HTERT RPE-1 (cell line): Measurements from ENCODE around the gene FCHSD2.
"Not testable (repeated sequence)": the region's sequence is repeated elsewhere in the genome, so short reads cannot be mapped to it uniquely, and the experiment has no call there.

Experiments
- in situ Hi-C: fragments of 300-500 bp; cut with MboI; formaldehyde crosslinking; loops from 4 replicates; pipeline ENCODE4 v1.14.3; 2020; ENCODE audit warnings: low sequenced_read_pairs

FCHSD2 gene

DNA sequence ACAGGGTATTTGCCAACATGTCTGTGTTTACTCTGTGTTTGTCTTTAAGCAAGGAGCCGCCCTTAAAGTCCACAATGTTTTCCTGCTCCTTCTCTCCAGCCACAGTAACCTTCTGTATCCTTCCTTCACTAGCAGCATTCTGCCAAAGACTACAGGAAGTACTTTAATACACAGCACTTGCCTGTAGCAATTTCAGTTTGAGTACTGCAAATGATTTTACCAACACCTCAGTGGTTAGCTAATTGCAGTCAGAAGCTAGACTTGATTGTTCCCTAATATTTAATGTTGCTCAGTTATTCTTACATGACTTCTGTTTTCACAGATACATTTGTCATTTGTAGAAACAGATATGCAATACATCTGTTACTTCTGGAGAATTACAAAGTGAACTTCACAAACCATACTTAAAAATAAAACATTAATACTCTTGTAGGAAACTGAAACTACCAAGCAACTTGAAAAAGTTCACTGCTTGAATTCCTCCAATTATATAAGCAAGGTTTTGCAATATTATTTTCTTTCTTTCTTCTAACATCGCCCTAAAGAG lies 69.1 kb downstream of the FCHSD2 start:
- in situ Hi-C loops, result no loop called here

DNA sequence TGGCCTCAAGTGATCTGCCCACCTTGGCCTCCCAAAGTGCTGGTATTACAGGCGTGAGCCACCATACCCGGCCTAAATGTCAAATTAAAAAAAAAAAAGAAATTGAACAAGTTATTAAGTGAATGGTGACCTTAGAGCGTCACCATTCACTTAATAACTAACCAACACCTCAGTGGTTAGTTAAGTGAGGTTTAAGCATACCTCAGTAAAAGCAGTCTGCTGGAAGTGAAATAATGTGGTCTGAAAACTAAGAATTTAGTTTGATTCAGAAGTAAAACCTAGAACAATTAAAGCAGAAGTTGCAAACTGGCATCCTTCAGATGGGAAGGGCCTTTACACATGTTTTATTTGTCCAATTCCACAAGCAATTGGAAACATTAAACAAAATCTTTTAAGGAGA lies 71.5 kb downstream of the FCHSD2 start:
- in situ Hi-C loops, result no loop called here

DNA sequence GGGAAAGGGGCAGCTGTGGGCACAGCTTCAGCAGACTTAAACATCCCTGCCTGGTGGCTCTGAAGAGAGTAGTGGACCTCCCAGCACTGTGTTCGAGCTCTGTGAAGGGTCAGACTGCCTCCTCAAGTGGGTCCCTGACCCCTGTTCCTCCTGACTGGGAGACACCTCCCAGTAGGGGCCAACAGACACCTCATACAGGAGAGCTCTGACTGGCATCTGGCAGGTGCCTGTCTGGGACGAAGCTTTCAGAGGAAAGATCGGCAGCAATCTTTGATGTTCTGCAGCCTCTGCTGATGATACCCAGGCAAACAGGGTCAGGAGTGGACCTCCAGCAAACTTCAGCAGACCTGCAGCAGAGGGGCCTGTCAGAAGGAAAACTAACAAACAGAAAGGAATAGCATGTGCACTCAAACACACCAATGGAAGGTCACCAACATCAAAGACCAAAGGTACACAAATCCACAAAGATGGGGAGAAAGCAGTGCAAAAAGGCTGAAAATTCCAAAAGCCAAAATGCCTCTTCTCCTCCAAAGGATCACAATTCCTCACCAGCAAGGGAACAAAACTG lies 80.2 kb downstream of the FCHSD2 start:
- in situ Hi-C loops, result not testable (repeated sequence)

DNA sequence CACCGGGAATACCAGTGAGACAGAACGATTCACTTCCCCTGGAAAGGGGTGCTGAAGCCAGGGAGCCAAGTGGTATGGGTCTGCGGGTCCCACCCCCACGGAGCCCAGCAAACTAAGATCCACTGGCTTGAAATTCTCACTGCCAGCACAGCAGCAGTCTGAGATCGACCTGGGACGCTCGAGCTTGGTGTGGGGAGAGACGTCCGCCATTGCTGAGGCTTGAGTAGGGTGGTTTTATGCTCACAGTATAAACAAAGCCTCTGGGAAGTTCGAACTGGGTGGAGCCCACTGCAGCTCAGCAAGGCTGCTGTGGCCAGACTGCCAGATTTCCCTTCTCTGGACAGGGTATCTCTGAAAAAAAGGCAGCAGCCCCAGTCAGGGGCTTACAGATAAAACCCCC lies 80.7 kb downstream of the FCHSD2 start:
- in situ Hi-C loops, result not testable (repeated sequence)

DNA sequence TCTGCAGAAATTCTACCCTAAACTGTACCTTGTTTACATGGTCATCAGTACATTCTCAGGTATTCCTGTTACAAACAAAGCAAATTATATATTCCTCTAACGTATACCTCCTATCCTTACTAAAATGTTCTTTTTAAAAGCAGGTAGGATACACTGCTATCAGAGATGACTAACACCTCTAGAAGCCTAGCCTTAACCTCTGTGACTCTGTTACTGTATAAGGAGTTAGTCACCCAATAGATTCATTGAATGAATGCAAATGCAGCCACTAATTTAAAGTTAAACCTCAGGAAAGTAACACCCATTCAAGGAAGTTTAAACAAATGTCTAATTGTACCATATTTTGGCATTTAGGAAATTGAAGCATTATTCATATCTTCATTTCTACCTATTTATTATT lies 82.2 kb downstream of the FCHSD2 start:
- in situ Hi-C loops, result no loop called here

DNA sequence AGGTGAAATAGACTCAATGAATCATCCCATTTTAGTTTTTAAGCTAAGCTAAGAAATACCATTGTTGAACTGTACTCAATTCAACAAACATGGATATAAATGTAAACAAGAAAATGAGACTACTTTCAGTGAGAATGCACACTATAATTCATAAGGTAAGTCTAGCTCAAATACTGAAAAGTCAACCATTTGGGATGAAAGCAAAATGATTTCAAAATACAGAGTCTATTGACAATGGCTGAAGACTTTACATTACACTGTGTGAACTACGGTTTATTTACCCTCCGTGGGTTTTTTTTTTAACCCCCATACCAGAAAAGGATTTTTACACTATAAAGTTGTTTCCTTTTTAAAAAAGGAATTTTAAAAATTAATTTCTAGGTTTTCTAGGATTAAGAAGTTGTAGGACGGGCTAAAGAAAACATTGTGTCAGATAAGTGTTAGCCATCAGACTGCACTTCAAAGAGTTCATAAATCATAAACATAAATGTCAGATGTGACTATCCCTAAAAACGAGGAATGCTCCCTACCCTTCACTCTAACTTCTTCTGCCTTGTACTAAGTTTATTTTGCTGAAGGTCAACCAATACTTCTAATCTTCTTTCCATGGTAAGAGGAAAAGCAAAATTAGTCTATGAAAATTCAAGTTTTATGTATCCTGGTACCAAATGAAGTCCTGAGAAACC lies 83.0 kb downstream of the FCHSD2 start:
- in situ Hi-C loops, result no loop called here

DNA sequence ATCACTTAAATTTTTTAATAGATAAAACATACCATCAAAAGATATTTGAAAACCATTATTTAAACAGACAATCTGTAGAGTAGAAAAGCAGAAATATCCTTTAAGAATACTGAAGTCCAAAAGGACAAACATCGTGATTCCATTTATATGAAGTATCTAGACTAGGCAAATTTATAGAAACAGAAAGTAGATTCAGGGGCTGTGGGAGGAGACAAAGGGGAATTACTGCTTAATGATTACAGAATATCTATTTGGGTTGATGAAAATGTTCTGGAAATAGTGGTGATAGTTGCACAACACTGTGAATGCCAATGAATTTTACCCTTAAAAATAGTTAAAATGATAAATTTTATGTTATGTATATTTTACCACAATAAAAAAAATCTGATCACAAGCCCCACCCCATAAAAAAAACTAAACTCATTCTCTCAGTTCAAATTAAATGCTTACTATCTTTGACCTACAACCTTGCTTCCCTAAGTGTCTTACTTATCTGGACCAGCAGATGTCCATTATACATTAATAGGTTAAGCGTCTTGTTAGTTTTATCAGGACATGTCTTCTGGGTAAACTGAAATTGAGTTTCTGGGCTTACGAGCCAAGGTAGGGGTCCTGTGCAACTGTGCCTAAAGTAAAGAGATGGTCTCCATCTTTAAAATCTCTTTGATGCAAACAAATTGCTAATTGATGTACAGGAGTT lies 86.3 kb downstream of the FCHSD2 start:
- in situ Hi-C loops, result no loop called here

DNA sequence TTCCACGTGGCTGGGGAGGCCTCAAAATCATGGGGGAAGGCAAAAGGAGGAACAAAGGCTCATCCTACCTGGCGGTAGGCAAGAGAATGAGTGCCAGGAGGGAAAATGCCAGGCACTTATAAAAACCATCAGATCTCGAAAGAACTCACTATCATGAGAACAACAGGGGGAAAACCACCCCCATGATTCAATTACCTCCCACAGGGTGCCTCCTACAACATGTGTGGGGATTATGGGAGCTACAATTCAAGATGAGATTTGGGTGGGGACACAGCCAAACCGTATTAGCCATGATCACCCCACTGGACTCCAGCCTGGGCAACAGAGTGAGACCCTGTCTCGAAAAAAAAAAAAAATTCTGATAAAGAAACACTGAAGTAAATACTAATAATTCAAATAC lies 87.1 kb downstream of the FCHSD2 start:
- in situ Hi-C loops, result no loop called here

DNA sequence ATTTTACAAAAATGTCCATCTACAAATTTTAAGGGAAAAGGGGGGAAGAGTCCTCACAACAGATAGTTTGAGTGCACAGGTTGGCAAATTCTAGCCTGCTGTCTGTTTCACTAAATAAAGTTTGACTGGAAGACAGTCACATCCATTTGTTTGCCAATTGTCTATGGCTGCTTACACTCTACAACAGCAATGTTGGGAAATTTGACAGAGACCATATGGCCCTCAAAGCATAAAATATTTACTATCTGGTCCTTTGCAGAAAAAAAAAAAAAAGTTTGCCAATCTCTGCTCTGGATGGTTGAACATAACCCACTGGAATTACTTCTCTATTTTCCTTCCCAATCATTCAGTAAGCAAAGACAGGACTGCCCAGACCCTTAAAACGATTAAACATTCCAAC lies 88.2 kb downstream of the FCHSD2 start:
- in situ Hi-C loops, result no loop called here

DNA sequence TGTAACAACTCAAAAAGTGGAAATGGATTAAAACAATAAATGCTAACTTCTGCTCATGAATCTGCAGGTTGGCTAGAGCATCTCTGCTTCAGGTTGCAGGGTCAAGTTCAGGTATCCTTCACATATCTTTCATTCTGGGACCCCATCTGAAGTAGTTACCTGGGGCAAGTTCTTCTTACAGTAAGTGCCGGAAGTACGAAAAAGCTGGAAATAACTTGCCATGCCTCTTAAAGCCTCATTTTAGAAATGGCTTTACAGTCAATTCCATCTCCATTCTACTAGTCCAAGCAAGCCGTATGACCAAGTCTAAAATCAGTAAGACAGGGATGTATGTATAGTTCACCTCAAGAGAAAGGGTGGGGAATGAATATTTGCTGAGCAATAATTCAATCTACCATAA lies 93.7 kb downstream of the FCHSD2 start:
- in situ Hi-C loops, result no loop called here

DNA sequence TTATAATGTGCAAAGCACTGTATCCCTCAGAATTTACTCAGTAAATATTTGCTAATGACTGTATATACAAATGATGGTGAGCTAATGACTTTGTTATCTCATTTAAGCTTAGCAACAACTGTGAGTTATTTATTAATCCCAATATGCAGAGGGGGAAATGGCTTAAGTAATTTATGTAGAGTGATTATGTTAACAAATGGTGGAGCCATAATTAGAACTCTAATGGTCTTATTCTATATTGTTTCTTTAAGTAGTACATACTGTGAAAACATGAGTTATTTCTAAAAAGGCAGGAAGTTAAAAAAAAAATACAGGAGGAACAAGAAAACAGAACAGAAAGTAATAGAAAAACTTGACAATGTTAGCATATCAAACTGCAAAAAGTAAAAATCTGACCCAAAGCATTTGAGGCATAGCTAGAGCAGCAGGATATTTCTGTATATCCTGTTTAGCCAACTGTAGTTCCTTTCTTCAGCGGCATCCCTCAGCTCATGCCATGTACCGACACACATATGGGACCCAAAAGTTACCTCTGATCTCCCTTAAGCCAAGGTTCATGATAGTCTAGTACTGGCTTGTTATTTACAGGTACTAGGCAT lies 94.2 kb downstream of the FCHSD2 start:
- in situ Hi-C loops, result no loop called here

DNA sequence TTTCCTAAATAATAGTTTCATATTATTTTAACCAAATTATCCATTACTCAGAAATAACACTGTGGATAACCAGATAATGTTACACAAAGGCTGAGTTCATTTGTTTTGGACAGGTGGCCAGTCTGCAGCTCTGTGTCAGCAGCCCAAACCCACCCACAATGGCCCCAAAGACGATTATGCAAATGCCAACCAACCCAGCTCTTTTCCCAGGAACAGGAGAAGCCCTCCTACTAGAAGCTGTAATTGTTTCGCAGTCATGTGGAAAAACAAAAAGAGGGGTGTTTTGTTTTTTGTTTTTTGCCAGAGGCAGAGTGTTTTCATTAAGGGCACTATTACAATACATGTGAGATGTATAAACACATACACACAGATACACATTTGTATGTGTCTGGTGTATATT lies 102.1 kb downstream of the FCHSD2 start:
- in situ Hi-C loops, result no loop called here

DNA sequence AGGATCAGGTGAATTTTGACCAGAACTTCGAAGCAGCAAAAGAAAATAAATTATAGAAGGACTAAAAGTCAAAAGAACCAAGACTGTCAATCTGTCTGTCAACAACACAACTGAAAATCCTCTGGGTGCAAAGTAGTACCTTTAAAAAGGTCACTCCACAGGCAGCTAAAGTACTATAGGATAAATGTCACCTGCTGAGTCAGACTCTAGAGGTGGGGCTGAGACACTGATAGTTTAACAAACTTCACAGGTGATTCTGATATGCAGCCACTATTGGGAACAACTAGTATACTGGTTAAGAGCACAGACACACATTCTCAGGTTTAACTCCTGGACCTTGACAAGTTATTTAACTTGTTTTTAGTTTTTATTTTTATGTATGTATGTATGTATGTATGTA lies 107.3 kb downstream of the FCHSD2 start:
- in situ Hi-C loops, result no loop called here

DNA sequence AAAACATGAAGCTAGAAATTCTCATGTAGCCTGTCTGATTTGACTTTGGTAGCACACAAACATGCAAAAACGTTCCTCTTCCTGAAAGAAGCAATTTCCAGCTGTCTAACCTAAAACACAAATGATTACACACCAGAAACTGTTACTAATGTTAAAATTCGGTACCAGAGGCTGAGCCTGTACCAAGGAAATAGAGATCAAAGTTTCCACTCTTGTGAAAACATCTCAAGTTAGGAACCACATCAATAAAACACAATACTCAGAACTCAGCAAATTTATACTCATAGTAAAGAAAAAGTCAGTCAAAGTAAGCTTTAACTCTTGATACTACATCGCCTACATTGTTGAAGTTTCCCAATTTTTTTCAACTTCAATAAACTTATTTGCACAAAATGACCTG lies 107.8 kb downstream of the FCHSD2 start:
- in situ Hi-C loops, result no loop called here

DNA sequence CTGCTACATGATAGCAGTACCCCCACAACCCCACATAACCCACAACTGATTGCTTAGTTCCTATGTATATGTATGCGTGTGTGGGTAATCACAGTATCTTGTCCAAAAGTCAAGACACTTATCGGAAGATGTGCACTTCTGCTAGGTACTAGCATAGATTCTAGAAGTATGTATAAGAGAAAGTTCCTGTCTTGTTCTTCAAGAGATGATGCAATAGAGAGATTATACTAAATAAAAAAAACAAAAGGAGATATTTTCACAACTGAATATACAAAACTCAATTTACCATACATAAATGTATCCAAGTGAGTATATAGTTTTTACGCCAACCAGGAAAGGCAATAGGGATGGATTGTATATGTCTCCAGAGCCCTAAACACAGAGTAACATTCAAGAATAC lies 112.0 kb downstream of the FCHSD2 start:
- in situ Hi-C loops, result no loop called here

DNA sequence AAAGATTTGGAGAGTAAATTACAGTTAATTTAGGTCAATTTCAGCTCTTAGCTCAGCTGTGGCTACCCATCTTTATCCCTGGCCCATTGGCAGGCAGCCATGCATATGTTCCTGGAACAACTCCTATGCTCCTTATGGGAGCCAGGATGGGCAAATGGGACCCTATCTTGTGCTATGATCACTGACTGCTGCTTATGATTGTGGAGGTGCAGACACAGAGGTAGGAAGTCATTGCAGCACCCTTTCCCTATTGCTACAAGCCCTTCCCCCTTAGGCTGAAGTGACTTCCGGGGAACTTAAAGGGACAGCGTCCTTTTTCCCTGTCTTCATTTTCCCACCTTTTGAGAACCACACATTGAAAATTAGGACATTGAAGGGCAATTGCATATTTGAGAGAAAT lies 112.7 kb downstream of the FCHSD2 start:
- in situ Hi-C loops, result no loop called here

DNA sequence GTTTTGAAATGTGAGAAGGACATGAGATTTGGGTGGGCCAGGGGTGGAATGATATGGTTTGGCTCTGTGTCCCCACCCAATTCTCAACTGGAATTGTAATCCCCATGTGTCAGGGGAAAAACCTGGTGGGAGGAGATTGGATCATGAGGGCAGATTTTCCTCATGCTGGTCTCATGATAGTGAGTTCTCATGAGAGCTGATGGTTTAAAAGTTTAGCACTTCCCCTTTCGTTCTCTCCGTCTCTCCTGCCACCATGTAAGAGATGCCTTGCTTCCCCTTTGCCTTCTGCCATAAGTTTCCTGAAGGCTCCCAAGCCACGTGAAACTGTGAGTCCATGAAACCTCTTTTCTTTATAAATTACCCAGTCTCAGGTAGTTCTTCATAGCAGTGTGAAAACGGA lies 113.5 kb downstream of the FCHSD2 start:
- in situ Hi-C loops, result no loop called here

DNA sequence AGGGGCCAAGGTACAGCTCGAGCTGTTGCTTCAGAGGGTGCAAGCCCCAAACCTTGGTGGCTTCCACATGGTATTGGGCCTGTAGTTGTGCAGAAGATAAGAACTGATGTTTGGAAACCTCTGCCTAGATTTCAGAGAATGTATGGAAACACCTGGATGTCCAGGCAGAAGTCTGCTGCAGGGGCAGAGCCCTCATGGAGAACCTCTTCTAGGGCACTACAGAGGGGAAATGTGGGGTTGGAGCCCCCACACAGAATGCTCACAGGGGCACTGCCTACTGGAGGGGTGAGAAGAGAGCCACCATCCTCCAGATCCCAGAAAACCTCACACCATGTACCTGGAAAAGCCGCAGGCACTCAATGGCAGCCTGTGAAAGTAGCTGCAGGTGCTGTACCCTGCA lies 114.3 kb downstream of the FCHSD2 start:
- in situ Hi-C loops, result not testable (repeated sequence)

DNA sequence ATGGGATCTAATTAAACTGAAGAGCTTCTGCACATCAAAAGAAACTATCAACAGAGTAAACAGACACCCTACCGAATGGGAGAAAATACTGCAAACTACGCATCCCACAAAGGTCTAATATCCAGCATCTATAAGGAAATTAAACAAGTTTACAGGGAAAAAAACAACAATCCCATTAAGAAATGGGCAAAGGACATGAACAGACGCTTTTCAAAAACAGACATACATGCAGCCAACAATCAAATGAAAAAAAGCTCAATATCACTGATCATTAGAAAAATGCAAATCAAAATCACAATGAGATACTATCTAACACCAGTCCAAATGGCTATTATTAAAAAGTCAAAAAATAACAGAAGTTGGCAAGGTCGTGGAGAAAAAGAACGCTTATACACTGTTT lies 117.5 kb downstream of the FCHSD2 start:
- in situ Hi-C loops, result no loop called here

DNA sequence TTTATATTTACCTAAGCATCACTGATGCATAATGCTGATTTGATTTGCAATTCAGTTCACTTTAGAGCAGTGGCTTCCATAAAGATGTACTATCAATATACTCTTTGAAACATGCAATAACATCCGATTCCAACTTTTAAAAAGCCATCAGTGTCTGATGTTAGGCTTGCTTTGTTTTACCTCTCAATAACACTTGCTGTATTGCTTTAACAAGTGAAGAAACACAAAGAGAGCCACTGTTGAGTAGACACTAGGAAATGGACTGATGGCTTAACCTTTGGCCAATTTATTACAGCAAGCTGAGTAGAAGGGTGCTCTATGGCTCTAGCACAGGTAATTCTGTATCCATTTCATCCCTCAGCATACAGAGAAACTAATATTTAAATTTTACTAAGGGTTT lies 122.1 kb downstream of the FCHSD2 start:
- in situ Hi-C loops, result no loop called here

DNA sequence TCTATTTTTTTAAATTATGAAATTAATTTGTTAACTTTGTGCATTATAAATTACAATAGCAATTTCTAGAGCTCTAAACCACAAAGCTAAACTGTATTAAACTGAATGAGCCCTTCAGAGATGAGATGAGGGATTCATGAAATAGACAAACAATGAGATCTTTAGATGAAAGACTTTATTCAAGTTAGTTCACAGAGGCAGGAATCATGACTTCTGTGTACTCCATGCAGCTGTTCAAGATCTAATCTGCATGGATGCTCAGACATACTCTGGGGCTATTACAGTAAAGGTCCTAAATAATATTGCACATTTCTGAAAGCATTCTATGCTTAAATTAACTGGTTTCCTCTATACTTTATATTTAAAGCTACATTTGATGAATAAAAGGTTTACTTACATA lies 122.7 kb downstream of the FCHSD2 start:
- in situ Hi-C loops, result no loop called here

DNA sequence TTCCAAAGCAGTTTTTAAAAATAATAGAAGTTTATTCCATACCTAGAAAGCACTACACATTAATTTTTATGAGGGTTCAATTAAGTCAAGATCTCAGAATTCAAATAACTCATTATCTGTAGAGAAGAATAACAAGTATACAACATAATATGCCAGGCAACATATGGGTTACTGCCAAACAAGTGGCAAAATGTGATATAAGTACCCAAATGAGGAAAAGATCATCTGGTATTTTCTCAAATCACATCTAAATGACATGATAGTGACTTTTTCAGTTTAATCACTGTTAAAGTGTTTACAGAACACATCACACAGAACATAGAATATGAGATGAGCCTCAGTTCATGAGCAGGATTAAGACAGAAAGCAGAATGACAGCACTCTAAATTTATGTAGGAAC lies 123.3 kb downstream of the FCHSD2 start:
- in situ Hi-C loops, result no loop called here
